A673 (cell line): ENCODE measurements around the gene FTCDNL1.

Experiments
- CTCF ChIP-seq: fragments of 300-800, 200-600 bp; sonication (generic); conservative IDR thresholded peaks from 2 replicates; pipeline ENCODE4 v1.5.1; 2017; ENCODE audit warnings: low read depth, mild to moderate bottlenecking, antibody characterized with exemption, low read length, moderate library complexity, mixed read lengths
- EZH2 ChIP-seq: fragments of 200-600 bp; sonication (generic); IDR thresholded peaks from 2 replicates; pipeline ENCODE4 v1.6.1; 2017; ENCODE audit warnings: borderline replicate concordance, low read depth, mild to moderate bottlenecking, mixed read lengths, antibody characterized with exemption, low read length; ENCODE audit not compliant: poor library complexity, severe bottlenecking

GRCh38 chr2:199896617-199897016 lies 45.6 kb upstream of the FTCDNL1 start:
- TF ChIP-seq CTCF: no peak
- no peak for TF ChIP-seq EZH2
